Lower leg skin (tissue), 4 donors: ENCODE data around the gene DNAJC11. TPM values are rescaled to one million over a fixed set of nuclear protein-coding genes. Genes with fewer than 3 reads are reported as not detected.
"Not testable (repeated sequence)": the region's sequence is repeated elsewhere in the genome, so short reads cannot be mapped to it uniquely, and the experiment has no call there.

Source experiments
- DNase-seq, 2 donors: peaks; one replicate each; pipeline ENCODE4 v3.0.0-alpha.2; 2019; ENCODE audit warnings: low spot score in 2 of 2
- H3K4me3 ChIP-seq: fragments of 200-600 bp; sonication (generic); 2 replicates; pipeline ENCODE4 v1.5.1; 2017; ENCODE audit warnings: mild to moderate bottlenecking, low read depth; ENCODE audit not compliant: poor library complexity, severe bottlenecking
- CTCF ChIP-seq, 3 donors: fragments of 450-650 bp; IDR thresholded peaks; one replicate each; pipeline ENCODE4 v1.5.1; 2016; ENCODE audit warnings: antibody characterized with exemption in 3 of 3, mild to moderate bottlenecking in 3 of 3, moderate library complexity in 2 of 3
- POLR2A ChIP-seq, 2 donors: fragments of 450-650 bp; IDR thresholded peaks; one replicate each; pipeline ENCODE4 v1.6.1; 2016 to 2017; ENCODE audit warnings: antibody characterized with exemption in 2 of 2, mild to moderate bottlenecking in 1 of 2, moderate library complexity in 1 of 2
- WGBS, 2 donors: methylation state at CpG; one replicate each; pipeline ENCODE4 v1.1.5; 2018; 5-methylcytosine and 5-hydroxymethylcytosine counted together
- intact Hi-C: fragments of 100-400 bp; cut with DNase I; formaldehyde crosslinking; loops from one replicate; pipeline ENCODE4 v1.15.0; 2023; ENCODE audit warnings: low total_unique reads
- total RNA-seq, 4 donors: library from RNA; depleted of rRNA; stranded (reverse); fragments of >200 nt; gene quantifications; one replicate each; pipeline ENCODE4 v1.1.0, GENCODE V29; 2016

Gene DNAJC11
- total RNA-seq, 4 donors from 2014 or later: 22.1 to 37.1 (median 27.3) TPM

GRCh38 chr1:6646499-6647148 lies 55.0 kb downstream of the DNAJC11 start:
- DNase-seq: no peak
- intact Hi-C loops: no loop called here
- WGBS, 2 donors: 54 to 60% methylated on average over 10 of the region's 10 CpGs
- no peak overlapping the region for H3K4me3 ChIP-seq
- TF ChIP-seq CTCF (IDR thresholded peaks at IDR 0.05) (peak in 1 of 3 donors; percentile 13), POLR2A (IDR thresholded peaks at IDR 0.05) (no peak)

DNA sequence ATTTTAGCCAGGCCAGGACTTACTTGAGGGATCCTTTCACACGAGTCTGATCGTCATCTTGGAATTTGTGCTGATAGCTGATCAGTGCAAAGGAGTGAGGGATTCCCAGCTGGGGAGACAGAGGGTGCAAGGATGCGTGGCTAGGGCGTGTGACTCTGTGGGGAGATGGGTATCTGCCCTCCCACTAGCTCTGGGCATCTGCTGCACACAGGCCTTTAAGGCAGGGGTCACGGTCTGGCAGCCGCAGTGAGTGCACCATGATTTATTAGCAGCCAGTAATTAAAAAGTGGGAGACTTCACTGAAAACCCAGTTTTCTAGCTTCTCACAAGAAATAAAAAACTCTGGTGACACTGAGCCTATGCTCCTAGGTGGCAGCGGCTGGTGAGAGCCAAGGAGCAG lies 56.6 kb downstream of the DNAJC11 start:
- no peak for DNase-seq
- TF ChIP-seq POLR2A (IDR thresholded peaks at IDR 0.05) (no peak), CTCF (IDR thresholded peaks at IDR 0.05) (no peak)
- H3K4me3 ChIP-seq: no peak overlapping the region
- intact Hi-C loops: no loop called here
- 90 to 91% methylated on average over 7 of the region's 7 CpGs for WGBS, 2 donors

DNA sequence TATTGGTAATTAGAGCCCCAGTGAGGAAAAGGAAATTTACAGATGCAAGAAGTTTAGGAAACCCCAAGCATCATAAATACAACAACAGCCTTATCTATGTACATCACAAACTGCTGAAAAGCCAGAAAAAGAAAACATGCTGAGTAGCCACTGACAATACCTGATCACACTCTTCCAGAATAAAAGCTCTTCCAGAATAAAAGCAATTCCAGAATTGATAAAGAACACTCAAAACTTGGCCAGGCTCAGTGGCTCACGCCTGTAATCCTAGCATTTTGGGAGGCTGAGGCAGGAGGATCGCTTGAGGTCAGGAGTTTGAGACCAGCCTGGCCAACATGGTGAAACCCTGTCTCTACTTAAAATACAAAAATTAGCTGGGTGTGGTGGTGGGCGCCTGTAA lies 60.7 kb downstream of the DNAJC11 start:
- DNase-seq, H3K4me3 ChIP-seq, intact Hi-C loops: not testable (repeated sequence)
- WGBS, 2 donors: 89 to 90% methylated on average over 3 of the region's 3 CpGs

- intact Hi-C loops: loop anchor here (10.0 kb wide), 1 partner anchor 63 kb away; the partner anchor contains the start of gene ZBTB48
- no peak overlapping the region for H3K4me3 ChIP-seq
- DNase-seq: peak; percentile 52 to 92
- TF ChIP-seq POLR2A (IDR thresholded peaks at IDR 0.05) (no peak), CTCF (IDR thresholded peaks at IDR 0.05) (no peak)
- WGBS, 2 donors: 32 to 36% methylated on average over 18 of the region's 18 CpGs
Measured at GRCh38 chr1:6638226-6638625, 63.4 kb downstream of the DNAJC11 start.

DNA sequence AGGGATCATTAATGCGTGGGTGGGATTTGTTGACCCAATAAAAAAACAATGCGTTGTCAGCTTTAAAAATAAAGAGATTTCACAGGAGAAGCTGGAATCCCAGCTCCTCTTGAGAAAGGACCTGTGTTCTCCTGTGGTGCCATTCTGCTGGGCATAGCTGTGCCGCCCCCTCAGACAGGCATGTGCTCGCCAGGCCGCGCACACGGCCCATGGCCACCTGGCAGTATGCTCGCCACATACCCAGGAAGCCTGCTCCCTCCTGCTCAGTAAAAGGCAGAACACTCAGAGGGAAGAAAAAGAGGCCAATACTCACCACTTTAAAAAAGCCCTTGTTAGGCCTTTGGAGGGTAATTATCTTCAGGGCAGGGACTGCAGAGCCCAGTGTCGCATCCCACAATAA lies 63.8 kb downstream of the DNAJC11 start:
- 72 to 73% methylated on average over 9 of the region's 9 CpGs for WGBS, 2 donors
- TF ChIP-seq CTCF (IDR thresholded peaks at IDR 0.05): no peak
- no peak for TF ChIP-seq POLR2A (IDR thresholded peaks at IDR 0.05)
- intact Hi-C loops: loop anchor here (10.0 kb wide), 1 partner anchor 63 kb away; the partner anchor contains the start of gene ZBTB48
- no peak overlapping the region for H3K4me3 ChIP-seq
- no peak for DNase-seq

GRCh38 chr1:6636778-6637177 lies 64.8 kb downstream of the DNAJC11 start:
- WGBS, 2 donors: 96% methylated on average over 6 of the region's 6 CpGs
- intact Hi-C loops: loop anchor here (10.0 kb wide), 1 partner anchor 62 kb away; the partner anchor contains the start of gene ZBTB48
- not testable (repeated sequence) for DNase-seq, H3K4me3 ChIP-seq
